HG03135 (cell line): Measurements from ENCODE around the gene PTPRC.
A peak's percentile ranks its signal among the peaks of the same experiment; 100 is the strongest.

ENCODE experiments used
- ATAC-seq: cut with Tn5 transposase; IDR thresholded peaks from one replicate; pipeline ENCODE4 v1.9.1; 2021; ENCODE audit warnings: mild to moderate bottlenecking, moderate library complexity; ENCODE audit not compliant: unreplicated experiment

The PTPRC gene

GRCh38 chr1:198754670-198755069 lies 115.8 kb downstream of the PTPRC start:
- no peak for ATAC-seq

GRCh38 chr1:198755715-198756114 lies 116.9 kb downstream of the PTPRC start:
- ATAC-seq = no peak

- no peak for ATAC-seq
Measured at GRCh38 chr1:198756470-198756869, 117.6 kb downstream of the PTPRC start.

GRCh38 chr1:198761859-198762616 lies 123.2 kb downstream of the PTPRC start:
- no peak for ATAC-seq

- ATAC-seq = no peak
Measured at GRCh38 chr1:198763298-198763714, 124.5 kb downstream of the PTPRC start.

- ATAC-seq = no peak
Measured at GRCh38 chr1:198764748-198765147, 125.9 kb downstream of the PTPRC start.

GRCh38 chr1:198765416-198765815 lies 126.6 kb downstream of the PTPRC start:
- ATAC-seq = no peak

- ATAC-seq = no peak
Measured at GRCh38 chr1:198771563-198772153, 132.8 kb downstream of the PTPRC start.

GRCh38 chr1:198772626-198773025 lies 133.8 kb downstream of the PTPRC start:
- ATAC-seq = no peak

GRCh38 chr1:198773030-198773429 lies 134.2 kb downstream of the PTPRC start:
- no peak for ATAC-seq

GRCh38 chr1:198773523-198773922 lies 134.7 kb downstream of the PTPRC start:
- no peak for ATAC-seq

GRCh38 chr1:198774421-198774820 lies 135.6 kb downstream of the PTPRC start:
- no peak for ATAC-seq

GRCh38 chr1:198775606-198776005 lies 136.8 kb downstream of the PTPRC start:
- ATAC-seq = no peak

GRCh38 chr1:198776602-198777029 lies 137.8 kb downstream of the PTPRC start:
- no peak for ATAC-seq

- ATAC-seq = no peak
Measured at GRCh38 chr1:198778049-198778448, 139.2 kb downstream of the PTPRC start.

- ATAC-seq = no peak
Measured at GRCh38 chr1:198780376-198780775, 141.5 kb downstream of the PTPRC start.

- peak; percentile 97 for ATAC-seq
Measured at GRCh38 chr1:198788561-198789064, 149.8 kb downstream of the PTPRC start.

- no peak for ATAC-seq
Measured at GRCh38 chr1:198793714-198794113, 154.9 kb downstream of the PTPRC start.

GRCh38 chr1:198794498-198794897 lies 155.7 kb downstream of the PTPRC start:
- no peak for ATAC-seq

GRCh38 chr1:198797656-198798055 lies 158.8 kb downstream of the PTPRC start:
- no peak for ATAC-seq

- ATAC-seq = peak; percentile 78
Measured at GRCh38 chr1:198798923-198799386, 160.1 kb downstream of the PTPRC start.

GRCh38 chr1:198805498-198806151 lies 166.8 kb downstream of the PTPRC start:
- no peak for ATAC-seq
